HG03342 (cell line): ENCODE data around the gene SPOPL.
"Not testable (repeated sequence)": the region's sequence is repeated elsewhere in the genome, so short reads cannot be mapped to it uniquely, and the experiment has no call there.

Source experiments
- ATAC-seq: cut with Tn5 transposase; IDR thresholded peaks from one replicate; pipeline ENCODE4 v1.9.1; 2021; ENCODE audit warnings: mild to moderate bottlenecking, moderate library complexity; ENCODE audit not compliant: unreplicated experiment

Gene SPOPL

GRCh38 chr2:138501425-138502254, at the start of gene SPOPL:
Gene SPOPL, plus strand, starts transcription at chr2:138501770. Its CDS starts 48,447 bp downstream, at chr2:138550217.
- ATAC-seq: peak; percentile 77

- no peak for ATAC-seq
Observed at GRCh38 chr2:138452324-138452723, 49.2 kb upstream of the SPOPL start.

- ATAC-seq: no peak
Observed at GRCh38 chr2:138453815-138454214, 47.8 kb upstream of the SPOPL start.

- ATAC-seq: no peak
Observed at GRCh38 chr2:138454761-138455160, 46.8 kb upstream of the SPOPL start.

- no peak for ATAC-seq
Observed at GRCh38 chr2:138455275-138455674, 46.3 kb upstream of the SPOPL start.

- ATAC-seq: no peak
Observed at GRCh38 chr2:138455691-138456090, 45.9 kb upstream of the SPOPL start.

GRCh38 chr2:138462689-138463088, 38.9 kb upstream of the SPOPL start:
- ATAC-seq: not testable (repeated sequence)

GRCh38 chr2:138468617-138469016, 33.0 kb upstream of the SPOPL start:
- no peak for ATAC-seq

GRCh38 chr2:138469411-138469810, 32.2 kb upstream of the SPOPL start:
- no peak for ATAC-seq

GRCh38 chr2:138470941-138471340, 30.6 kb upstream of the SPOPL start:
- no peak for ATAC-seq

- ATAC-seq: no peak
Observed at GRCh38 chr2:138474100-138474825, 27.3 kb upstream of the SPOPL start.

GRCh38 chr2:138475277-138475776, 26.2 kb upstream of the SPOPL start:
- ATAC-seq: peak; percentile 93

GRCh38 chr2:138476186-138476585, 25.4 kb upstream of the SPOPL start:
- no peak for ATAC-seq

- no peak for ATAC-seq
Observed at GRCh38 chr2:138476940-138477339, 24.6 kb upstream of the SPOPL start.

- ATAC-seq: not testable (repeated sequence)
Observed at GRCh38 chr2:138482796-138483195, 18.8 kb upstream of the SPOPL start.

- ATAC-seq: no peak
Observed at GRCh38 chr2:138485019-138485418, 16.6 kb upstream of the SPOPL start.

GRCh38 chr2:138486363-138487198, 15.0 kb upstream of the SPOPL start:
- no peak for ATAC-seq

- no peak for ATAC-seq
Observed at GRCh38 chr2:138490673-138491494, 10.7 kb upstream of the SPOPL start.

- no peak for ATAC-seq
Observed at GRCh38 chr2:138491495-138491862, 10.1 kb upstream of the SPOPL start.

GRCh38 chr2:138492160-138492559, 9.4 kb upstream of the SPOPL start:
- ATAC-seq: no peak
